ENCODE results near the gene GRIP1.

The GRIP1 gene

GRCh38 chr12:66637699-66638301 lies 41.1 kb downstream of the GRIP1 start:
- no peaks in the 10 kb centered on the region for H3K27me3 ChIP-seq (replicated peaks)
- H3K36me3 ChIP-seq (replicated peaks), result no peaks in the 10 kb centered on the region
- TF ChIP-seq CTCF (IDR thresholded peaks at IDR 0.05; ENCODE audit: low read depth, low read length, missing control alignments), result no peak
- H3K4me3 ChIP-seq (ENCODE audit: low read depth, low read length), result no peak overlapping the region
- H3K27ac ChIP-seq, result no peak overlapping the region
- DNase-seq, result no peak
- in situ Hi-C loops (cut with HindIII; ENCODE audit: low pct_ligation_motif_present, low sequenced_read_pairs), result no loop called here

- no peak for DNase-seq
- H3K27me3 ChIP-seq (replicated peaks), result no peaks in the 10 kb centered on the region
- in situ Hi-C loops (cut with HindIII; ENCODE audit: low pct_ligation_motif_present, low sequenced_read_pairs), result no loop called here
- H3K27ac ChIP-seq, result no peak overlapping the region
- H3K4me3 ChIP-seq (ENCODE audit: low read depth, low read length), result no peak overlapping the region
- TF ChIP-seq CTCF (IDR thresholded peaks at IDR 0.05; ENCODE audit: low read depth, low read length, missing control alignments), result no peak
- no peaks in the 10 kb centered on the region for H3K36me3 ChIP-seq (replicated peaks)
Measured at GRCh38 chr12:66636771-66637170, 42.1 kb downstream of the GRIP1 start.

- Histone ChIP-seq H3K36me3 (replicated peaks) (no peaks in the 10 kb centered on the region), H3K4me3 (ENCODE audit: low read depth, low read length) (no peak overlapping the region), H3K27ac (no peak overlapping the region), H3K27me3 (replicated peaks) (no peaks in the 10 kb centered on the region)
- DNase-seq, result no peak
- TF ChIP-seq CTCF (IDR thresholded peaks at IDR 0.05; ENCODE audit: low read depth, low read length, missing control alignments), result no peak
- in situ Hi-C loops (cut with HindIII; ENCODE audit: low pct_ligation_motif_present, low sequenced_read_pairs), result no loop called here
Measured at GRCh38 chr12:66633676-66634075, 45.2 kb downstream of the GRIP1 start.

GRCh38 chr12:66629138-66629870 lies 49.6 kb downstream of the GRIP1 start:
- no peak for DNase-seq
- H3K27me3 ChIP-seq (replicated peaks), result no peaks in the 10 kb centered on the region
- H3K4me3 ChIP-seq (ENCODE audit: low read depth, low read length), result no peak overlapping the region
- no peak for TF ChIP-seq CTCF (IDR thresholded peaks at IDR 0.05; ENCODE audit: low read depth, low read length, missing control alignments)
- no peaks in the 10 kb centered on the region for H3K36me3 ChIP-seq (replicated peaks)
- H3K27ac ChIP-seq, result no peak overlapping the region
- in situ Hi-C loops (cut with HindIII; ENCODE audit: low pct_ligation_motif_present, low sequenced_read_pairs), result no loop called here

GRCh38 chr12:66627988-66628317 lies 50.9 kb downstream of the GRIP1 start:
- Histone ChIP-seq H3K27me3 (replicated peaks) (no peaks in the 10 kb centered on the region), H3K4me3 (ENCODE audit: low read depth, low read length) (no peak overlapping the region), H3K27ac (no peak overlapping the region), H3K36me3 (replicated peaks) (no peaks in the 10 kb centered on the region)
- in situ Hi-C loops (cut with HindIII; ENCODE audit: low pct_ligation_motif_present, low sequenced_read_pairs), result no loop called here
- no peak for DNase-seq
- TF ChIP-seq CTCF (IDR thresholded peaks at IDR 0.05; ENCODE audit: low read depth, low read length, missing control alignments), result no peak
